Activated T-helper 1 cell treated with anti-CD3 and anti-CD28 coated beads, Interleukin-12 subunit alpha, Interleukin-12 subunit beta, Interleukin-2, Interleukin-4 antibody, amounts not matched to agents 30 ng/mL and 10 ng/mL and 1 ng/mL, durations not matched to agents 14 hours and 24 hours and 36 hours (primary cell): ENCODE data around the gene AZU1. TPM values are rescaled to one million over a fixed set of nuclear protein-coding genes. Genes with fewer than 3 reads are reported as not detected.
"Not testable (repeated sequence)": the region's sequence is repeated elsewhere in the genome, so short reads cannot be mapped to it uniquely, and the experiment has no call there.

Experiments
- DNase-seq: peaks from one replicate; pipeline ENCODE4 v3.0.0; 2021; ENCODE audit warnings: low spot score
- H3K27ac Mint-ChIP-seq: one replicate; pipeline ENCODE4 v1.8.0; 2021; ENCODE audit warnings: mild to moderate bottlenecking, mixed read lengths
- H3K27me3 Mint-ChIP-seq: one replicate; pipeline ENCODE4 v1.8.0; 2022; ENCODE audit warnings: mild to moderate bottlenecking, moderate library complexity, mixed read lengths; ENCODE audit not compliant: insufficient read depth
- H3K36me3 Mint-ChIP-seq: one replicate; pipeline ENCODE4 v1.8.0; 2021; ENCODE audit warnings: low read depth, mixed read lengths
- H3K4me1 Mint-ChIP-seq: one replicate; pipeline ENCODE4 v1.8.0; 2021; ENCODE audit warnings: low read depth, mixed read lengths
- H3K4me3 Mint-ChIP-seq: one replicate; pipeline ENCODE4 v1.8.0; 2021; ENCODE audit warnings: mild to moderate bottlenecking, moderate library complexity, mixed read lengths
- H3K9me3 Mint-ChIP-seq: one replicate; pipeline ENCODE4 v1.8.0; 2021; ENCODE audit warnings: mixed read lengths
- intact Hi-C: fragments of 100-400 bp; cut with micrococcal nuclease; formaldehyde crosslinking; loops from one replicate; pipeline ENCODE4 v1.15.1; 2024
- total RNA-seq: library from RNA; stranded (reverse); gene quantifications from 2 replicates; pipeline ENCODE4 v1.2.3, GENCODE V29; 2022

The AZU1 gene
- total RNA-seq, 1 donor from 2014 or later: not detected

- H3K9me3 Mint-ChIP-seq, DNase-seq, intact Hi-C loops, H3K4me3 Mint-ChIP-seq, H3K36me3 Mint-ChIP-seq, H3K4me1 Mint-ChIP-seq, H3K27ac Mint-ChIP-seq: not testable (repeated sequence)
- peaks cover 13% of the 10 kb centered on the region for H3K27me3 Mint-ChIP-seq
These were observed 15.2 kb downstream of the AZU1 start for GRCh38 chr19:842802-843179.

GRCh38 chr19:843180-843835 is 15.7 kb downstream of the AZU1 start:
- intact Hi-C loops: no loop called here

GRCh38 chr19:843836-844545 is 16.4 kb downstream of the AZU1 start:
- DNase-seq: no peak
- H3K4me3 Mint-ChIP-seq: no peak overlapping the region
- intact Hi-C loops: no loop called here
- H3K27ac Mint-ChIP-seq: no peak overlapping the region
- H3K9me3 Mint-ChIP-seq: no peaks in the 10 kb centered on the region
- no peaks in the 10 kb centered on the region for H3K4me1 Mint-ChIP-seq
- H3K27me3 Mint-ChIP-seq: peaks cover 14% of the 10 kb centered on the region
- H3K36me3 Mint-ChIP-seq: no peaks in the 10 kb centered on the region

More at GRCh38 chr19:843180-843835, 15.7 kb downstream of the AZU1 start:
- Mint-ChIP-seq H3K9me3 (no peaks in the 10 kb centered on the region), H3K27me3 (peaks cover 13% of the 10 kb centered on the region), H3K27ac (no peak overlapping the region), H3K4me1 (no peaks in the 10 kb centered on the region), H3K4me3 (no peak overlapping the region), H3K36me3 (no peaks in the 10 kb centered on the region)
- DNase-seq: no peak

- DNase-seq: no peak
- Mint-ChIP-seq H3K36me3 (no peaks in the 10 kb centered on the region), H3K4me3 (no peak overlapping the region), H3K9me3 (no peaks in the 10 kb centered on the region), H3K27ac (no peak overlapping the region), H3K4me1 (no peaks in the 10 kb centered on the region), H3K27me3 (peaks cover 12% of the 10 kb centered on the region)
- intact Hi-C loops: no loop called here
These were observed 16.9 kb downstream of the AZU1 start for GRCh38 chr19:844546-844971.

- Mint-ChIP-seq H3K27me3 (peaks cover 12% of the 10 kb centered on the region), H3K4me1 (no peaks in the 10 kb centered on the region), H3K36me3 (no peaks in the 10 kb centered on the region), H3K27ac (no peak overlapping the region), H3K4me3 (no peak overlapping the region), H3K9me3 (no peaks in the 10 kb centered on the region)
- intact Hi-C loops: no loop called here
- no peak for DNase-seq
These were observed 18.3 kb downstream of the AZU1 start for GRCh38 chr19:845707-846521.

GRCh38 chr19:848386-848921 is 20.8 kb downstream of the AZU1 start:
- Mint-ChIP-seq H3K36me3 (no peaks in the 10 kb centered on the region), H3K9me3 (no peaks in the 10 kb centered on the region), H3K4me3 (no peak overlapping the region), H3K27me3 (peaks cover 10% of the 10 kb centered on the region), H3K27ac (no peak overlapping the region), H3K4me1 (no peaks in the 10 kb centered on the region)
- intact Hi-C loops: no loop called here
- DNase-seq: no peak

GRCh38 chr19:849195-849594 is 21.6 kb downstream of the AZU1 start:
- H3K4me1 Mint-ChIP-seq, H3K4me3 Mint-ChIP-seq, intact Hi-C loops, DNase-seq, H3K27ac Mint-ChIP-seq, H3K9me3 Mint-ChIP-seq, H3K36me3 Mint-ChIP-seq: not testable (repeated sequence)
- peaks cover 10% of the 10 kb centered on the region for H3K27me3 Mint-ChIP-seq

GRCh38 chr19:850221-850978 is 22.8 kb downstream of the AZU1 start:
- no peak for DNase-seq
- Mint-ChIP-seq H3K4me3 (no peak overlapping the region), H3K27ac (no peak overlapping the region), H3K9me3 (no peaks in the 10 kb centered on the region), H3K27me3 (peaks cover 3% of the 10 kb centered on the region), H3K4me1 (no peaks in the 10 kb centered on the region), H3K36me3 (no peaks in the 10 kb centered on the region)
- intact Hi-C loops: no loop called here

- Mint-ChIP-seq H3K36me3 (no peaks in the 10 kb centered on the region), H3K27ac (no peak overlapping the region), H3K4me3 (no peak overlapping the region), H3K9me3 (no peaks in the 10 kb centered on the region), H3K27me3 (peaks cover 3% of the 10 kb centered on the region), H3K4me1 (no peaks in the 10 kb centered on the region)
- DNase-seq: no peak
- intact Hi-C loops: no loop called here
These were observed 23.3 kb downstream of the AZU1 start for GRCh38 chr19:850979-851335.

GRCh38 chr19:852136-853013 is 24.7 kb downstream of the AZU1 start, which contains the start of gene ELANE:
TSS of gene ELANE (plus strand) at chr19:852303. CDS start at chr19:852329, 26 bp downstream.
- Mint-ChIP-seq H3K27ac (no peak within 1 kb of the TSS), H3K4me1 (no peaks in the 10 kb centered on the region), H3K9me3 (no peaks in the 10 kb centered on the region), H3K27me3 (peaks cover 3% of the 10 kb centered on the region), H3K4me3 (no peak within 1 kb of the TSS), H3K36me3 (no peaks in the 10 kb centered on the region)
- DNase-seq: no peak
- intact Hi-C loops: no loop called here

- Mint-ChIP-seq H3K27me3 (peaks cover 3% of the 10 kb centered on the region), H3K27ac (no peak overlapping the region), H3K4me3 (no peak overlapping the region), H3K36me3 (no peaks in the 10 kb centered on the region), H3K4me1 (no peaks in the 10 kb centered on the region), H3K9me3 (no peaks in the 10 kb centered on the region)
- intact Hi-C loops: no loop called here
- DNase-seq: no peak
These were observed 25.5 kb downstream of the AZU1 start for GRCh38 chr19:853014-853585.
